ENCODE results near the gene MYPN.

MYPN gene

GRCh38 chr10:68224810-68225209, 115.5 kb downstream of the MYPN start:
- DNase-seq (ENCODE audit: low read depth) = no peak
- no peak overlapping the region for H3K4me3 ChIP-seq (ENCODE audit: low read depth, low read length)
- TF ChIP-seq POLR2A (IDR thresholded peaks at IDR 0.05; ENCODE audit: extremely low read depth, insufficient read length) (no peak), MAX (IDR thresholded peaks at IDR 0.05; ENCODE audit: low read depth, low read length) (no peak), MYC (IDR thresholded peaks at IDR 0.05; ENCODE audit: low read depth, low read length) (no peak)
- TF ChIP-seq, protein P1, sequence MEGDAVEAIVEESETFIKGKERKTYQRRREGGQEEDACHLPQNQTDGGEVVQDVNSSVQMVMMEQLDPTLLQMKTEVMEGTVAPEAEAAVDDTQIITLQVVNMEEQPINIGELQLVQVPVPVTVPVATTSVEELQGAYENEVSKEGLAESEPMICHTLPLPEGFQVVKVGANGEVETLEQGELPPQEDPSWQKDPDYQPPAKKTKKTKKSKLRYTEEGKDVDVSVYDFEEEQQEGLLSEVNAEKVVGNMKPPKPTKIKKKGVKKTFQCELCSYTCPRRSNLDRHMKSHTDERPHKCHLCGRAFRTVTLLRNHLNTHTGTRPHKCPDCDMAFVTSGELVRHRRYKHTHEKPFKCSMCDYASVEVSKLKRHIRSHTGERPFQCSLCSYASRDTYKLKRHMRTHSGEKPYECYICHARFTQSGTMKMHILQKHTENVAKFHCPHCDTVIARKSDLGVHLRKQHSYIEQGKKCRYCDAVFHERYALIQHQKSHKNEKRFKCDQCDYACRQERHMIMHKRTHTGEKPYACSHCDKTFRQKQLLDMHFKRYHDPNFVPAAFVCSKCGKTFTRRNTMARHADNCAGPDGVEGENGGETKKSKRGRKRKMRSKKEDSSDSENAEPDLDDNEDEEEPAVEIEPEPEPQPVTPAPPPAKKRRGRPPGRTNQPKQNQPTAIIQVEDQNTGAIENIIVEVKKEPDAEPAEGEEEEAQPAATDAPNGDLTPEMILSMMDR (IDR thresholded peaks at IDR 0.05; ENCODE audit: low read depth, low read length) = no peak

DNA sequence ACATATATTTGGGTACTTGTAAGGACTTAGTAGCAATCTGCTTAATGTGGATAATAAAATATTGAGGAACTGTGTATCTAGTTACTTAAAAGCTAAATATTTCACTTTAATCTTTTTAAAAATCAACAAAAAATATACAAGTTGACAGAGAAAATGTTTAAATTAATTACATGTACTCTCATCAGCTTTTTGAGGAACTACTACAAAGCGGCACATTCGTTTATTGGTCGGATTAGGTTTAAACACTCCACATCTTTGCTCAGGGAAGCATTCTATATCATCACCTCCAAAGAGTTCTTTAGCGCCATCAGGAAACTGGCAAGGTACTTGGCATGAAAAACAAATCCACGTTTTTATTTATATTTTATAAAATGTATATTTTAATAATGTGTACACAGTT, 121.0 kb downstream of the MYPN start:
- H3K4me3 ChIP-seq (ENCODE audit: low read depth, low read length) = no peak overlapping the region
- TF ChIP-seq, protein P1 (IDR thresholded peaks at IDR 0.05; ENCODE audit: low read depth, low read length) = no peak
- no peak for TF ChIP-seq MAX (IDR thresholded peaks at IDR 0.05; ENCODE audit: low read depth, low read length)
- TF ChIP-seq POLR2A (IDR thresholded peaks at IDR 0.05; ENCODE audit: extremely low read depth, insufficient read length) = no peak
- no peak for TF ChIP-seq MYC (IDR thresholded peaks at IDR 0.05; ENCODE audit: low read depth, low read length)
- no peak for DNase-seq (ENCODE audit: low read depth)

DNA sequence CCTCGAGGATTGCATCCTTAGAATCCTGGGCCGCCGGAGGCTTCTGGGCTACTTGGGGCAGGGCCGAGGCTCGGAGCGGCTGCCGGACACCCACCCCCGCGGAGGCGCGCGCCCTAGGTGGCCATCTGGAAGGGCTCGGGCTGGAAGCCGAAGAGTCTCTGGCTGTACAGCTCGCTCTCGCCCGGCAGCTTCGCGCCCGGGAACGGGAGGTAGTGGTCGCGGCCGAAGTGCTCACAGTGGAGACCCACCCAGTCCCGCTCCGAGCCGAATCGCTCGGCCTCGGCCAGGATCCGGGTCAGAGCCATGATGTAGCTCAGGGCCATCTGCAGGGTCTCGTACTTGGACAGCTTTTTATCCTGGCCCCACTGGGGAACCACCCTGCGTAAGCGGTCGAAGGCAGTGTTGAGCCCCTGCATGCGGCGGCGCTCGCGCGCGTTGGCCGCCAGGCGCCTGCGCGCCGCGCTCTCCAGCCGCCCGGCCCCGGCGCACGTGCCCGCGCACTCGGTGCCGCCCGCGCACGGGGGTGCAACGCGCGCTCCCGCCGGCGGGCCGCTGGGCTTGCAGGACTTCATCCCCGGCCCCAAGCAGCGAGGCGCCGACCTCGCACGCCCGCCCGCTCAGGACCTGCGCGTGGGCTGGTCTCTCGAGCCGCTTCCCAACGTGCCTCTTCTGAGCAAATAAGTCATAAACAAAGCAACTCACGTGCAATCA, 122.0 kb downstream of the MYPN start:
- TF ChIP-seq POLR2A (IDR thresholded peaks at IDR 0.05; ENCODE audit: extremely low read depth, insufficient read length) (no peak), MYC (IDR thresholded peaks at IDR 0.05; ENCODE audit: low read depth, low read length) (no peak), MAX (IDR thresholded peaks at IDR 0.05; ENCODE audit: low read depth, low read length) (no peak)
- TF ChIP-seq, protein P1 (IDR thresholded peaks at IDR 0.05; ENCODE audit: low read depth, low read length) = peak; percentile 14
- H3K4me3 ChIP-seq (ENCODE audit: low read depth, low read length) = peak overlapping the region; percentile 65
- DNase-seq (ENCODE audit: low read depth) = peak; percentile 88

DNA sequence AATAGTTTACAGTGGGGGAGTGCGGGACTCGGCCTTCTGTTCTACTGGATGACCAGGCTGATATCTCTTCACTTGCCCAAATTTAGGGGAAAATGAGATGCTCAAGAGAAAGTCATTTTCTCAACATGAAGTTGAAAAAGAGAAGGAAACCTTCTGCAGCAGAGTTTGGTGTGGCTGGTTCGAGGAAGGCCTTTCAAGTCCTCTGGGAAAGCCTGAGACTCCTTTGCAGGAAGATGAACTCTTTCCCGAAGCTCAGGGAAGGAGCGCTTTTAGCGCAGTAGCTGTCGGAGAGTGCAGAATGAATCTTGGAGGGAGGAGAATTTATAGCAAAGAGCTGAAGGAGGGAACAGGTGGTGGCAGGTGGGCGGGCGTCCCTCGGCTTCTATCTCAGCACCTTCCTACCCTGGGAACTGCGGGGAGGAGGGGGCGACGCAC, 122.5 kb downstream of the MYPN start, which contains the start of gene ATOH7:
TSS of gene ATOH7 (minus strand) at position 297 of the 435 bp plus-strand sequence. CDS start 436 bp downstream, outside the sequence.
- peak within 1 kb of the TSS; percentile 65 for H3K4me3 ChIP-seq (ENCODE audit: low read depth, low read length)
- DNase-seq (ENCODE audit: low read depth) = no peak
- TF ChIP-seq, protein P1 (IDR thresholded peaks at IDR 0.05; ENCODE audit: low read depth, low read length) = no peak
- TF ChIP-seq POLR2A (IDR thresholded peaks at IDR 0.05; ENCODE audit: extremely low read depth, insufficient read length) = no peak
- no peak for TF ChIP-seq MYC (IDR thresholded peaks at IDR 0.05; ENCODE audit: low read depth, low read length)
- no peak for TF ChIP-seq MAX (IDR thresholded peaks at IDR 0.05; ENCODE audit: low read depth, low read length)

DNA sequence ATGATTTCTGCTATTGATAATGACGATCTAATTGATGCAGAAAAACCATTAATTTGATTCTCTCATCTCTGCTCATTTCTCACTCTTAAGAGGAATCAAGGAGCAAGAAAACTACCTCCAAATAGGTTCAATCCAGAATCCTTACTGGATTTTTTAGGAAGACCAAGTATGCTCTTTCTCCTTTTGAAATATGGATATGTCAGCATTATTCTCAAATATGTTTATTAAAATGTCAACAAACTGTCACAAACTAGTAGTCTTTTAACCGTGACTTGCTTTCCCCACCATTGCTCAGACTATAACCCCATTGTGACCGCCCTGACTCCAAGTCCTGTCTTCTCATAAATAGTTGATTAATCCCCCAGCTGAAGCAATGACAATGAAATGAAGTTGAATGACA, 123.8 kb downstream of the MYPN start:
- DNase-seq (ENCODE audit: low read depth) = no peak
- no peak overlapping the region for H3K4me3 ChIP-seq (ENCODE audit: low read depth, low read length)
- no peak for TF ChIP-seq MYC (IDR thresholded peaks at IDR 0.05; ENCODE audit: low read depth, low read length)
- no peak for TF ChIP-seq MAX (IDR thresholded peaks at IDR 0.05; ENCODE audit: low read depth, low read length)
- TF ChIP-seq POLR2A (IDR thresholded peaks at IDR 0.05; ENCODE audit: extremely low read depth, insufficient read length) = no peak

GRCh38 chr10:68235111-68235510, 125.8 kb downstream of the MYPN start:
- TF ChIP-seq MAX (IDR thresholded peaks at IDR 0.05; ENCODE audit: low read depth, low read length) (no peak), MYC (IDR thresholded peaks at IDR 0.05; ENCODE audit: low read depth, low read length) (no peak), POLR2A (IDR thresholded peaks at IDR 0.05; ENCODE audit: extremely low read depth, insufficient read length) (no peak)
- TF ChIP-seq, protein P1 (IDR thresholded peaks at IDR 0.05; ENCODE audit: low read depth, low read length) = no peak
- no peak for DNase-seq (ENCODE audit: low read depth)
- H3K4me3 ChIP-seq (ENCODE audit: low read depth, low read length) = no peak overlapping the region
